Panc1 (cell line): ENCODE measurements around the gene PAPSS1. TPM values are rescaled to one million over a fixed set of nuclear protein-coding genes. Genes with fewer than 3 reads are reported as not detected.

ENCODE experiments used
- ATAC-seq: fragments of 200-7000 bp; cut with Tn5 transposase; 2 replicates; pipeline ENCODE4 v1.9.1; 2020; ENCODE audit warnings: mild to moderate bottlenecking, moderate library complexity
- BruUV-seq: library from RNA; stranded (reverse); fragments of 400-500 nt; replicated peaks from 2 replicates; lab custom pipeline; 2021; lab: Mats Ljungman, UMichigan
- CTCF ChIA-PET: fragments of 300-600 bp; sonication (Branson Sonifier 250); formaldehyde crosslinking; loops from one replicate; lab custom pipeline; 2022; ENCODE audit warnings: antibody characterized with exemption; lab: Charles Lee
- POLR2A ChIA-PET: fragments of 300-600 bp; sonication (Branson Sonifier 250); formaldehyde crosslinking; loops from one replicate; lab custom pipeline; 2022; ENCODE audit warnings: antibody characterized with exemption; lab: Charles Lee
- DNase-seq: peaks from one replicate; pipeline ENCODE4 v3.0.0-alpha.2; 2010; ENCODE audit warnings: low read depth, low spot score
- H3K27ac ChIP-seq: 2 replicates; pipeline ENCODE4 v1.5.1; 2011; ENCODE audit warnings: mild to moderate bottlenecking, low read length, inconsistent platforms
- H3K27me3 ChIP-seq: fragments of 200-500 bp; sonication (Bioruptor generic); 2 replicates; pipeline ENCODE4 v1.6.0; 2014; ENCODE audit warnings: low read length, inconsistent platforms; ENCODE audit not compliant: control insufficient read depth, insufficient read depth
- H3K36me3 ChIP-seq: fragments of 200-500 bp; sonication (Bioruptor generic); 2 replicates; pipeline ENCODE4 v1.5.1; 2014; ENCODE audit warnings: inconsistent platforms, mild to moderate bottlenecking, low read length, moderate library complexity; ENCODE audit not compliant: control insufficient read depth, insufficient read depth
- H3K4me1 ChIP-seq: 2 replicates; pipeline ENCODE4 v1.5.1; 2011; ENCODE audit warnings: inconsistent platforms, mild to moderate bottlenecking, low read length, moderate library complexity; ENCODE audit not compliant: control insufficient read depth, insufficient read depth
- H3K4me3 ChIP-seq, 2 experiments: 2 replicates each; pipeline ENCODE4 v1.5.1; 2011 to 2012; ENCODE audit warnings: low read depth in 2 of 2, low read length in 2 of 2, mild to moderate bottlenecking in 2 of 2, inconsistent platforms in 1 of 2, moderate library complexity in 1 of 2
- H3K9me3 ChIP-seq: fragments of 200-500 bp; sonication (Bioruptor generic); 2 replicates; pipeline ENCODE4 v1.5.1; 2014; ENCODE audit warnings: low read depth, mild to moderate bottlenecking, inconsistent platforms, low read length, moderate library complexity; ENCODE audit not compliant: control insufficient read depth, insufficient read depth
- CTCF ChIP-seq: fragments of 450-650 bp; IDR thresholded peaks from 2 replicates; pipeline ENCODE4 v1.5.1; 2017; ENCODE audit warnings: mild to moderate bottlenecking
- POLR2AphosphoS5 ChIP-seq: IDR thresholded peaks from 2 replicates; pipeline ENCODE4 v1.6.1; 2012; ENCODE audit warnings: mild to moderate bottlenecking, low read depth, low read length, moderate library complexity
- REST ChIP-seq, 2 experiments: IDR thresholded peaks; 2 replicates each; pipeline ENCODE4 v1.6.1; 2011 to 2012; ENCODE audit warnings: low read depth in 2 of 2, control low read depth in 1 of 2, low read length in 1 of 2, mild to moderate bottlenecking in 1 of 2, moderate library complexity in 1 of 2; ENCODE audit not compliant: insufficient read depth in 1 of 2
- SIN3A ChIP-seq: IDR thresholded peaks from 2 replicates; pipeline ENCODE4 v1.6.1; 2012; ENCODE audit warnings: low read depth, mild to moderate bottlenecking, low read length, moderate library complexity, borderline replicate concordance; ENCODE audit not compliant: insufficient read depth
- TCF7L2 ChIP-seq: IDR thresholded peaks from 2 replicates; pipeline ENCODE4 v1.6.1; 2011; ENCODE audit warnings: mild to moderate bottlenecking, low read depth, low read length, inconsistent platforms
- in situ Hi-C: cut with HindIII; loops from 2 replicates; pipeline ENCODE4 v1.10.0; 2016; ENCODE audit warnings: low sequenced_read_pairs, low pct_unique_long_range_greater_than_20kb
- intact Hi-C: fragments of 100-400 bp; cut with micrococcal nuclease; formaldehyde crosslinking; loops from one replicate; pipeline ENCODE4 v1.10.0; 2022; ENCODE audit not compliant: unreplicated experiment
- total RNA-seq: library from RNA; stranded (reverse); gene quantifications from one replicate; pipeline ENCODE4 v1.2.1, GENCODE V29; 2021; ENCODE audit not compliant: unreplicated experiment

PAPSS1 gene
- total RNA-seq, 1 experiment from 2014 or later, result 28.1 TPM

GRCh38 chr4:107714256-107714655 is 5.8 kb downstream of the PAPSS1 start:
- no peak overlapping the region for H3K27ac ChIP-seq
- intact Hi-C loops (no loop called here), in situ Hi-C loops (no loop called here)
- no peaks in the 10 kb centered on the region for H3K27me3 ChIP-seq
- no peak overlapping the region for H3K4me3 ChIP-seq
- no peak for DNase-seq
- TF ChIP-seq CTCF, result no peak
- no peak for TF ChIP-seq REST (IDR thresholded peaks at IDR 0.05; ENCODE audit: insufficient read depth in 1 of 2, low read depth in 2 of 2, low read length in 1 of 2)
- no peak for TF ChIP-seq SIN3A
- no peak for TF ChIP-seq TCF7L2
- TF ChIP-seq POLR2AphosphoS5, result no peak
- no TSS peak for BruUV-seq
- CTCF ChIA-PET, result no interaction called here
- peaks cover 8% of the 10 kb centered on the region for H3K4me1 ChIP-seq
- no peak for ATAC-seq
- POLR2A ChIA-PET, result no interaction called here
- no peaks in the 10 kb centered on the region for H3K36me3 ChIP-seq
- H3K9me3 ChIP-seq, result no peaks in the 10 kb centered on the region

GRCh38 chr4:107712236-107712635 is 7.8 kb downstream of the PAPSS1 start:
- no peak overlapping the region for H3K27ac ChIP-seq
- H3K27me3 ChIP-seq, result no peaks in the 10 kb centered on the region
- TF ChIP-seq TCF7L2 (no peak), CTCF (no peak), SIN3A (no peak), REST (IDR thresholded peaks at IDR 0.05; ENCODE audit: insufficient read depth in 1 of 2, low read depth in 2 of 2, low read length in 1 of 2) (no peak), POLR2AphosphoS5 (no peak)
- no peak overlapping the region for H3K4me3 ChIP-seq
- no peak for DNase-seq
- CTCF ChIA-PET, result interaction anchor here (0.6 kb wide), 1 partner anchor 1145 kb away, joined by 4 read pairs; no protein-coding TSS in a partner anchor
- no peaks in the 10 kb centered on the region for H3K9me3 ChIP-seq
- H3K4me1 ChIP-seq, result no peaks in the 10 kb centered on the region
- intact Hi-C loops (no loop called here), in situ Hi-C loops (no loop called here)
- BruUV-seq, result no TSS peak
- H3K36me3 ChIP-seq, result no peaks in the 10 kb centered on the region
- POLR2A ChIA-PET, result no interaction called here
- no peak for ATAC-seq
